IPS-20b (cell line): ENCODE results near the gene DPPA2.
"Not testable (repeated sequence)": the region's sequence is repeated elsewhere in the genome, so short reads cannot be mapped to it uniquely, and the experiment has no call there.

ENCODE experiments used
- H3K27ac ChIP-seq: one replicate; pipeline ENCODE4 v1.5.1; 2013; ENCODE audit warnings: low read length
- H3K27me3 ChIP-seq: 2 replicates; pipeline ENCODE4 v1.6.1; 2013; ENCODE audit warnings: mild to moderate bottlenecking, low read length, inconsistent platforms; ENCODE audit not compliant: insufficient read depth
- H3K36me3 ChIP-seq: 2 replicates; pipeline ENCODE4 v1.6.1; 2013; ENCODE audit warnings: low read depth, mild to moderate bottlenecking, inconsistent platforms, low read length, moderate library complexity; ENCODE audit not compliant: insufficient read depth
- H3K4me1 ChIP-seq: 2 replicates; pipeline ENCODE4 v1.6.1; 2013; ENCODE audit warnings: mild to moderate bottlenecking, control low read depth, inconsistent platforms, low read length, moderate library complexity; ENCODE audit not compliant: insufficient read depth
- H3K4me3 ChIP-seq: 2 replicates; pipeline ENCODE4 v1.5.1; 2013; ENCODE audit warnings: mild to moderate bottlenecking, low read length, inconsistent platforms
- H3K9ac ChIP-seq: 2 replicates; pipeline ENCODE4 v1.6.1; 2013; ENCODE audit warnings: low read depth, mild to moderate bottlenecking, inconsistent platforms, low read length, moderate library complexity
- H3K9me3 ChIP-seq: 2 replicates; pipeline ENCODE4 v1.6.1; 2013; ENCODE audit warnings: mild to moderate bottlenecking, low read depth, low read length, inconsistent platforms; ENCODE audit not compliant: insufficient read depth

DPPA2 gene

DNA sequence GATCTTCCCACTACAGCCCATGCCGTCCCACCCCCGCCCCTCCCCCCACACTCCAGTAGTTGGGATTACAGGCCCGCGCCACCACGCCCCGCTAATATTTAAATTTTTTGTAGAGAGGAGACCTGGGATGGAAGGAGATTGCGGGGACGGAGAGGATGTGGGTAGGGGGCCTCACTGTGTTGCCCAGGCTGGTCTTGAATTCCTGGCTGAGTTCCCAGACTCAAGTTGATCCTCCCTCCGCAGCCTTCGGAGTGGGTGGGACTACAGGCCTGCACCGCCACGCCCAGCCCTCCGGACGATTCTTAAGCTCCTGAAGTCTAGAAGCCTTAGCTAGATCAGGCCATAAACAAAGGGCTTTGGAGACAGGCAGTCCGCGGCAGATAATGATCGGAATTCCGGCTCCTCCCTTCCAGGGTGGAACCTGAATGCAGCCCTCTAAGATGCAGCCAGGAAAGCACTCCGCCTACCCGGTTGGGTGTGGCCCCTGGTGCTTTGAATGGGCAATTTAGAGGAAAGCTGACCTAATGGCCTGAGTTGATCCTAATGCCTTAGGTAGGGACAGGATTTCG is at the start of gene DPPA2:
DPPA2 (minus strand) TSS at position 356 of the 569 bp plus-strand sequence. CDS start 1,975 bp downstream, outside the sequence.
- Histone ChIP-seq H3K27ac (no peak within 1 kb of the TSS), H3K4me1 (peaks cover 3% of the 10 kb centered on the region; the same call in 1 of the 2 replicates), H3K27me3 (no peaks in the 10 kb centered on the region), H3K9ac (no peak within 1 kb of the TSS), H3K36me3 (no peaks in the 10 kb centered on the region), H3K9me3 (no peaks in the 10 kb centered on the region), H3K4me3 (no peak within 1 kb of the TSS)

- Histone ChIP-seq H3K36me3 (no peaks in the 10 kb centered on the region), H3K9me3 (no peaks in the 10 kb centered on the region), H3K4me3 (no peak overlapping the region), H3K9ac (no peak overlapping the region), H3K27ac (no peak overlapping the region), H3K4me1 (no peaks in the 10 kb centered on the region), H3K27me3 (no peaks in the 10 kb centered on the region)
Measured at GRCh38 chr3:109364088-109364487, 47.8 kb upstream of the DPPA2 start.

DNA sequence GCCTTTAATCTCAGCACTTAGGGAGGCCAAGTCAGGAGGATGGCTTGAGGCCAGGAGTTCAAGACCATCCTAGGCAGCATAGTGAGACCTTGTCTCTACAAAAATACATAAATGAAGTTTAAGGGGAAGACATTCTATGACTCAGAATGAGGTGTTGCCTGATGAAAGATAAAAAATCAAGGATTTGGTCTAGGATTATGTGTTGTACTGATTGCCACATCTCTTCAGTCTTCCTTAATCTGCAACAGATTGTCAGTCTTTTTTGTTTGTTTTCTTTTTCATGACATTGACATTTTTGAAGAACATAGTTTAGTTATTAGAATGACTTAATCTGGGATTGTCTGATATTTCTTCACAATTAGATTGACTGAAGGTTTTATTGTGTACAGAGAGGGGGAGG is 47.3 kb upstream of the DPPA2 start:
- Histone ChIP-seq H3K4me1 (no peaks in the 10 kb centered on the region), H3K4me3 (no peak overlapping the region), H3K27ac (no peak overlapping the region)

GRCh38 chr3:109362823-109363222 is 46.5 kb upstream of the DPPA2 start:
- no peaks in the 10 kb centered on the region for H3K36me3 ChIP-seq
- H3K4me1 ChIP-seq: peaks cover under 1% of the 10 kb centered on the region; the same call in 1 of the 2 replicates
- H3K9me3 ChIP-seq: no peaks in the 10 kb centered on the region
- no peak overlapping the region for H3K27ac ChIP-seq
- H3K27me3 ChIP-seq: no peaks in the 10 kb centered on the region
- no peak overlapping the region for H3K9ac ChIP-seq
- no peak overlapping the region for H3K4me3 ChIP-seq

More for the DNA sequence above, 47.3 kb upstream of the DPPA2 start:
- Histone ChIP-seq H3K36me3 (no peaks in the 10 kb centered on the region), H3K9ac (no peak overlapping the region), H3K27me3 (no peaks in the 10 kb centered on the region), H3K9me3 (no peaks in the 10 kb centered on the region)

DNA sequence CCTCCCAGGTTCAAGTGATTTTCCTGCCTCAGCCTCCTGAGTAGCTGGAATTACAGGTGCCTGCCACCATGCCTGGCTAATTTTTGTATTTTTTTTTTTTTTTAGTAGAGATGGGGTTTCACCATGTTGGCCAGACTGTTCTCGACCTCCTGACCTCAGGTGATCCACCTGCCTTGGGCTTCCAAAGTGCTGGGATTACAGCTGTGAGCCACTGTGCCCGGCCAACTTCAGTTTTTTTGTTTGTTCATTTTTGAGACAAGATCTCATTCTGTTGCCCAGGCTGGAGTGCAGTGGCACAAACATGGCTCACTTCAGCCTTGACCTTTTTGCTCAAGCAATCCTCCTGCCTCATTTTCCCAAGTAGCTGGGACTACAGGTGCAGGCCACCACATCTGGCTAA is 42.5 kb upstream of the DPPA2 start:
- not testable (repeated sequence) for H3K9me3 ChIP-seq, H3K27ac ChIP-seq, H3K4me3 ChIP-seq, H3K36me3 ChIP-seq, H3K9ac ChIP-seq, H3K27me3 ChIP-seq
- H3K4me1 ChIP-seq: peaks cover 27% of the 10 kb centered on the region

DNA sequence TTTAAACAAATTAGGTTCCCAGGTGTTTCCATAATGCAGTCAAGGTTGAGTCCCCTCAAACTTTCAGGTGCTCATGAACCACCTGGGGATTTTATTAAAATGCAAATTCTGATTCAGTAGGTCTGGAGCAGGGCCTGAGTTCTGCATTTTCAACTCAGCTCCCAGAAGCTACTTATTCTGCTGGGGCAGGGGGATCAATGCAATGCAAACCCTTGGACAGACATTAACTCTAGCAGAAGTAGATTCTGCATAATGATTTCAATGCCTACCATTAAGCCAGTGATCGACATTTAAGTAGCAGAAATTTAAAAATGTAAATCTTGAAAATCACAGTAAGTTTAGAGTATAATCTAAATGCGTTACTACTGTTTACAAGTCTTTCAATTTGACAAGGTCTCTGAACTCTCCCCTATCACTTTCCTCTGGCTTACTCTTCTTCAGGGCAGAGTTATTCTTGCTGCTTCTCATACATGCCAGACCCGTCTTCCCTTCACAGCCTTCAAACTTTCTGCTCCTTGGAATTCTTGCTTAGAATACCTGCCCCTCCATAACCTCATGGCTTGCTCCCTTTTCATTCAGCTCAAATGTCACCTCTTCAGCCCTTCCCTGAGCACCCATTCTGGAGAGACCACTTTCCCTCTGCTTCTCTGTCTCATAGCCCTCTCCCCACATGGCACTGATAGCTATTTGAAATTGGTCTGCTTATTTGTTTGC is 40.3 kb upstream of the DPPA2 start:
- H3K4me1 ChIP-seq: peaks cover 39% of the 10 kb centered on the region
- peak overlapping the region; percentile 62 for H3K27ac ChIP-seq
- H3K27me3 ChIP-seq: no peaks in the 10 kb centered on the region
- peak overlapping the region; percentile 12; the same call in 1 of the 2 replicates for H3K9ac ChIP-seq
- peak overlapping the region; percentile 47 for H3K4me3 ChIP-seq
- no peaks in the 10 kb centered on the region for H3K9me3 ChIP-seq
- peaks cover 17% of the 10 kb centered on the region for H3K36me3 ChIP-seq

- Histone ChIP-seq H3K27me3 (no peaks in the 10 kb centered on the region), H3K9me3 (no peaks in the 10 kb centered on the region), H3K9ac (peak overlapping the region; percentile 76; the same call in 1 of the 2 replicates), H3K36me3 (peaks cover 21% of the 10 kb centered on the region), H3K4me3 (peak overlapping the region; percentile 47), H3K27ac (peak overlapping the region; percentile 5), H3K4me1 (peaks cover 39% of the 10 kb centered on the region)
Measured at GRCh38 chr3:109355625-109356441, 39.5 kb upstream of the DPPA2 start.

DNA sequence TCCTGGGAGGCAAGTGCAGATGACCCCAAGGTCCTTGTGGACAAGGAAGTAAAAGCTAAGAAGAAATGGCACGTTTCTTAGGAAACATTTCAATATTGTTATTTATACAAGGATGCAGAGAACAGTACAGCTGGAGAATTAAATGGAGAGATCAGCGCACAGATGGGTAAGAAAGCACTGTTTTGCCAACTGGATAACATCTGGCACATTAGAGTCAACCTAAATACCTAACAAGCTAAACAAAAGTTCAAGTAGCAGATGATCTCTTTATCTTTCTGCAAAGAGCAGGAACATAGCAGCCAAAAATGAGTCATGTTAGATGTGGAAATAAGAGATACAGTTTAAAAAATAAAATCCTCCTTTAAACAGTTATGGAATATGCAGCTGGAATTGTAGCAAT is 36.7 kb upstream of the DPPA2 start:
- H3K27ac ChIP-seq: peak overlapping the region; percentile 79
- peaks cover 42% of the 10 kb centered on the region for H3K4me1 ChIP-seq
- peaks cover 30% of the 10 kb centered on the region for H3K36me3 ChIP-seq
- no peak overlapping the region for H3K4me3 ChIP-seq
- H3K27me3 ChIP-seq: no peaks in the 10 kb centered on the region
- no peaks in the 10 kb centered on the region for H3K9me3 ChIP-seq
- no peak overlapping the region; the same call in 1 of the 2 replicates for H3K9ac ChIP-seq

DNA sequence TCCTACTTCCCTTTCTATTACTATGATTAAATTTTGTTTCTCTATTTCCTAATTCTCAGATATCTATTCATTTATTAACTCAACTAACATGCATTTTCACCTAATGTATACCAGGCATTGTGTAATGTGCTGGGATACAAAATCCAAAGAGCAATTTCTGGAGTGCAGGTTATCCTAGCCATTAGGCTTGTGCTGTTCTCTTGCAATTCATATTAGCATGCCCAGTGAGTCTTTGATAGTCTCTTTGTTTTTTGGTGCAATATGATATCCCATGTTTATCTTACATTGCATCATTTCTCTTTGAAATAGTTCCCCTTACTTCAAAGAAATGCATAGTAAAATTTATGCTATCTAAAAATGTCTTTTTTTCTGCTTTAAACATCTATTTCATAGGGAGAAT is 34.9 kb upstream of the DPPA2 start:
- Histone ChIP-seq H3K27ac (no peak overlapping the region), H3K36me3 (peaks cover 41% of the 10 kb centered on the region), H3K9me3 (no peaks in the 10 kb centered on the region), H3K4me1 (peaks cover 33% of the 10 kb centered on the region), H3K9ac (no peak overlapping the region), H3K4me3 (no peak overlapping the region), H3K27me3 (no peaks in the 10 kb centered on the region)

DNA sequence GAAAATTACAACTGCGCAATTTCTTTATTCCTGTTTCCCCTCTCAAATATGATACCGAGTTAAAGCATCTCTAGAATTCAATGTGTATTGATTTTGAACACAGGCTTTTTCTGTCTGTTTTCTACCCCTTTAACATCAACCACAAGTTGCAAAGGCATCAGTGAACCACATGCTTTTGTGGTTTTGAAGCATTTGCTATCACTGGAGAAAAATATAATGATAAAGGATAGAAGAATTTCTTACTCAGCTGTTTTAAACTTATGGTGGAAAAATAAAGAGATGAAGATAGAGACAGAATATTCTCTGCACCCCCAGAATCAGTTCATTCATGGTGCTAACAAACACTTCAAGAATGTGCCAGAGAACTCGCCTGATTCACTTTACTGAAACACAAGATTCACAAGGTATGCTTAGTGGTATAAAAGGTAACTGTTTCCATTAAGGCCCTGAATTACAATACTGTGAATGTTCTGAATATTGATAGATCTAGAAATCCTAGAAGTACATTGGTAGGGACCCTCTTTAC is 30.5 kb upstream of the DPPA2 start:
- Histone ChIP-seq H3K4me1 (peaks cover 18% of the 10 kb centered on the region; the same call in 1 of the 2 replicates), H3K36me3 (peaks cover 53% of the 10 kb centered on the region), H3K27me3 (no peaks in the 10 kb centered on the region), H3K9ac (no peak overlapping the region), H3K9me3 (no peaks in the 10 kb centered on the region), H3K27ac (no peak overlapping the region), H3K4me3 (no peak overlapping the region)

GRCh38 chr3:109346099-109346498 is 29.8 kb upstream of the DPPA2 start:
- Histone ChIP-seq H3K36me3 (peaks cover 51% of the 10 kb centered on the region), H3K27me3 (no peaks in the 10 kb centered on the region), H3K9me3 (no peaks in the 10 kb centered on the region), H3K4me1 (peaks cover 18% of the 10 kb centered on the region; the same call in 1 of the 2 replicates), H3K4me3 (no peak overlapping the region), H3K9ac (no peak overlapping the region), H3K27ac (no peak overlapping the region)
